ENCODE data around the gene PHF24. TPM values are rescaled to one million over a fixed set of nuclear protein-coding genes. Genes with fewer than 3 reads are reported as not detected.
A peak's percentile ranks its signal among the peaks of the same experiment; 100 is the strongest.
"Not testable (repeated sequence)": the region's sequence is repeated elsewhere in the genome, so short reads cannot be mapped to it uniquely, and the experiment has no call there.

Gene PHF24
- total RNA-seq, 2 experiments from 2014 or later, result not detected

DNA sequence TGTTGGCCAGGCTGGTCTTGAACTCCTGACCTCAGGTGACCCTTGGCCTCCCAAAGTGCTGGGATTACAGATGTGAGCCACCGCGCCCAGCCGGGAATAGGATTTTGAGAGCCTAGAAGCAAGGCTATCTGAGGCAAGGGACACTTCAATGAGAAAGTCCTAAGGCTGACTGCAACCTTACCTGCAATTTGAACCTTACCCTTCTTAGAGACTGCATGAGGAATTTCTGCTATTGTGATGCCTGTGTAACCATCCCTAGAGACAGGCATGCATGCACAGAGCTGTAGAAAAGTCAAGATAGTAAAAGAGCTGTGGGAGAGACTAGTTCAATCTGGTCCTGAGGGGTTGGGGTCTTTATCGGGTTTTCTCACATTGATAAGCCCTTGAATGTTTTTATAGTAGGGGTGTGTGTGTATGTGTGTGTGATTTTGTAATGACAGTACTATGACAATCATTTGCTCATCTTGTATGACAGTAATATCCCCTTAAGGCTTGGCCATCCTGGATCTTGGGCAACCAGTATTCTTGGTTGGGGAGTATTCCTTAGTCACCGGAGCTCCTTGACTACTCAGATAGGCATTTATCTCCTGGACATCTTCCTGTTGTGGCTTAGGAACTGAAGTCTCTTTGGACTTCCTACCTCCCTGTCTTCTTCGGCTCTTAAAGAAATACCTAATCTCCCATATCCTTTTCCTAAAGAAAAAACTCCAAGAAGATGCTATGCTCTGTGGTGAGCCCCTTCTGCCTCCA lies 42.6 kb downstream of the PHF24 start:
- H3K36me3 Mint-ChIP-seq (ENCODE audit: low read depth), result peaks cover 3% of the 10 kb centered on the region
- ATAC-seq, result no peak

DNA sequence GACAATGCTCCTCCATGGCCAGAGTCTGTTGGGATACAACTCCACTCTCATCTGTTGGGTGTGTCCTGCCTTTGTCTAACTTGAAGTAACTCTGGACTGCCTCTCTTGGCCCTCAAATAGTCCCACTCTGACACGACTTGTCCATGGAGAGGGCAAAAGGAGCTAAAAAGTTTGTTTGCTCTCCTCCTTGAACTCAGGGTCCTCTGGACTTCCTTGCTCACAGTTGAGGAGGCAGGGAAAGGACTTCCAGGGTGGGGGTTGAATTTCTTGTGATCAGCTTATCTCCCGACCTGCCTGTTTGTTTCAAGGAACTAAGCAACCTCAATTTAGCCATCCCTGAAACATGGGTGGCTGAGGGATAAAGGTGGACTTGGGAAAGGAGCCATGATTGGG lies 43.2 kb downstream of the PHF24 start:
- no peak for ATAC-seq
- H3K27me3 Mint-ChIP-seq (ENCODE audit: low read depth), result no peaks in the 10 kb centered on the region
- peaks cover 10% of the 10 kb centered on the region for H3K4me1 Mint-ChIP-seq (ENCODE audit: low read depth)
- H3K27ac Mint-ChIP-seq, result no peak overlapping the region
- H3K4me3 Mint-ChIP-seq, result no peak overlapping the region
- H3K9me3 Mint-ChIP-seq (ENCODE audit: insufficient read depth), result no peaks in the 10 kb centered on the region
- CTCF ChIA-PET, result interaction anchor here (1.0 to 3.2 kb wide), 4 partner anchors 9 to 102 kb away, joined by 3 to 11 read pairs (median 7); no protein-coding TSS in a partner anchor
- POLR2A ChIA-PET, result interaction anchor here (1.2 kb wide), 1 partner anchor 11 kb away, joined by 3 read pairs; the partner anchor contains the start of gene DNAJB5
- no peak for DNase-seq
- peaks cover 3% of the 10 kb centered on the region for H3K36me3 Mint-ChIP-seq (ENCODE audit: low read depth)

More for the DNA sequence above, 42.6 kb downstream of the PHF24 start:
- CTCF ChIA-PET, result interaction anchor here (1.0 to 3.2 kb wide), 4 partner anchors 9 to 101 kb away, joined by 3 to 11 read pairs (median 7); no protein-coding TSS in a partner anchor
- DNase-seq, result no peak
- H3K4me1 Mint-ChIP-seq (ENCODE audit: low read depth), result peaks cover 10% of the 10 kb centered on the region
- H3K4me3 Mint-ChIP-seq, result no peak overlapping the region
- no peaks in the 10 kb centered on the region for H3K27me3 Mint-ChIP-seq (ENCODE audit: low read depth)
- no peaks in the 10 kb centered on the region for H3K9me3 Mint-ChIP-seq (ENCODE audit: insufficient read depth)
- POLR2A ChIA-PET, result interaction anchor here (1.2 kb wide), 1 partner anchor 11 kb away, joined by 3 read pairs; the partner anchor contains the start of gene DNAJB5
- H3K27ac Mint-ChIP-seq, result no peak overlapping the region

DNA sequence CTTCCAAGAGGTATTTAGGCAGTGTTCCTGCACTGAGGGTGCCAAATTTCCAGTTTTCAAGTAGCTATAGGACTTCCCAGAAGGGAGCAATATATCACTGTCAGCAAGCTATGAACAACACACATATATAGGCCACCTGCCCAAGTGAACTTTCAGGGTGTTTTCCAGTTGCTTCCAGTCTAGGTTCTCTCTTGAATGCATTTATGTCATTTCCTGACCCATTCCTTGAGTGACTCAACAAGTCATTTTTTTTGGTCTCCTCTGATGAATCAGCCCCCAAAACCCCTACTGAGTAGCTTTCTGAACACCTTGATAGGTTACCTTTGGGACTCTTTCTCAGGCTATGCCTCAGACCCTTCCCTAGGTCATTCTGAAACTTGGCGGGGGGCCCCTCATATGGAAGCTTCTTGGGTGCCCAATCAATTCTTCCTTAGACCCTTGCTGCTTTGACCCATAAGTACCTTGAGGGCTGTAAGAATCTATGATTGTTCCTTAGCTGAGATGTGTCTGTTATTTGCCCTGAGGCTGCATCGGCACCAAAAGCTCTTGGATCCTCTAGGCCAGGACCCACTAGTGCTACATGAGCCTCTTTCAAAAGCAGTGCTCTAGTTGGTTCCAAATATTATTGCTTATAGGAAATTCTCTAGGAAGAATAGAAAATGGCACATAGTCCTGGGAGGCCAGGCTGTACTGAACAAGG lies 43.9 kb downstream of the PHF24 start:
- peaks cover 10% of the 10 kb centered on the region for H3K4me1 Mint-ChIP-seq (ENCODE audit: low read depth)
- H3K4me3 Mint-ChIP-seq, result no peak overlapping the region
- no peaks in the 10 kb centered on the region for H3K27me3 Mint-ChIP-seq (ENCODE audit: low read depth)
- H3K9me3 Mint-ChIP-seq (ENCODE audit: insufficient read depth), result no peaks in the 10 kb centered on the region
- DNase-seq, result no peak
- peaks cover under 1% of the 10 kb centered on the region for H3K36me3 Mint-ChIP-seq (ENCODE audit: low read depth)
- ATAC-seq, result no peak
- ChIA-PET POLR2A (no interaction called here), CTCF (interaction anchor here (1.0 to 3.2 kb wide), 4 partner anchors 13 to 102 kb away, joined by 3 to 11 read pairs (median 7); no protein-coding TSS in a partner anchor)
- no peak overlapping the region for H3K27ac Mint-ChIP-seq

DNA sequence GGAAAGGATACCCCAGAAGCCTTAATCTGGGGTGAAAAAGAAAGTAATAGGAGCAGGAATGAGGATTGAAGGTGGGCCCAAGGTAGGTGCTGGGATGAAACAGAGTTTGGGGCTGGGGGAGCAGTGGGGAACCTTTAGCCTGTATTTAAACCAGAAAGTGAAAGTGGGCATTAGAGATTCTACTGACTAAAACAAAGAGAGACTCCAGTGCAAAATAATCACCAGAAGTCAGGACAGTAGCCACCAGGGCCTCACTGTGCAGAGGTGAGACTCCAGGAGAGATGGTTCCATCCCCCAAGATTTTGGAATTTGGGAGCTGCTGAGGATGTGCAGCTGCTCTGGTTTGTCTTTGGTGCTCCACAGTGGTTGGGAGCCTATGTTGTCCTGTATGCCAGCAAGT lies 44.5 kb downstream of the PHF24 start:
- Mint-ChIP-seq H3K4me1 (ENCODE audit: low read depth) (peaks cover 10% of the 10 kb centered on the region), H3K27me3 (ENCODE audit: low read depth) (no peaks in the 10 kb centered on the region), H3K9me3 (ENCODE audit: insufficient read depth) (no peaks in the 10 kb centered on the region), H3K27ac (no peak overlapping the region), H3K36me3 (ENCODE audit: low read depth) (no peaks in the 10 kb centered on the region), H3K4me3 (no peak overlapping the region)
- no peak for ATAC-seq
- ChIA-PET CTCF (interaction anchor here (1.0 to 3.2 kb wide), 2 partner anchors 17 to 103 kb away, joined by 3 to 10 read pairs; no protein-coding TSS in a partner anchor), POLR2A (no interaction called here)
- no peak for DNase-seq

DNA sequence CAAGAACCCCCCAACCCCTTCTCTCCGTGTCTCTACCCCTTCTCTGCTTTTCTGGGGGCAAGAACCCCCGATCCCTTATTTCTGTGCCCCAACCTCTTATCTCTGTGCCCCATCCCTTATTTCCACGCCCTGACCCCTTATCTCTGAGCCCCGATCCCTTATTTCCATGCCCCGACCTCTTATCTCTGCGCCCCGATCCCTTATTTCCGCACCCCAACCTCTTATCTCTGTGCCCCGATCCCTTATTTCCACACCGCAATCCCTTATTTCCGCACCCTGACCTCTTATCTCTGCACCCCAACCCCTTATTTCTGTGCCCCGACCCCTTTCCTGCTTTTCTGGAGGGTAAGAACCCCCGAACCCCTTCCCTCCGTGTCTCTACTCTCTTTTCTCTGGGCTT lies 46.2 kb downstream of the PHF24 start:
- H3K27me3 Mint-ChIP-seq (ENCODE audit: low read depth); POLR2A ChIA-PET; CTCF ChIA-PET: not testable (repeated sequence)

DNA sequence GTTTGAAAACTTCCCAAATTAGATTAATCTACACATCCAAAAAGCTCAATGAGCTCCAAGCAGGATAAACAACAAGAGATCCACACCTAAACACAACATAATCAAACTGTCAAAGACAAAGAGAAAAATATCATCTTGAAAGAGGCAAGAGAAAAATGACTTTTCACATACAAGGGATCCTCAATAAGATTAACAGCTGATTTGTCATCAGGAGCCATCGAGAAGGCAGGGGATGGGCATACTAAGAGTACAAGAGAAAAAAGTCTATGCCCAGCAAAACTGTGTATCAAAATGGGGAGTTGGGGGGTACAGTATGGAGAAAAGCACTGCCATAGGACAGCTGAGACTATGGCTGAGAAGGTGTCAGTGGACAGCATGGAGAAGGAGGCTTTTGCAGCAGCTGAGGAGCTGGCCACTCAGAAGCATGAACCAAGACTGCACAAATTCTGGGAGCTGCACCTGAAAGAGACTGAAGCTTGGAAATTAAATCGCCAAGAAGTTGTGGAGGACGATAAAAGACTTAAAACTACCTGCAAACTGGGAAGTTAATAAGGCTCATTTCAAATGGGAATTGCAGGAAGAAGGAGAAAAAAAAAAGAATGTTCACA lies 52.4 kb downstream of the PHF24 start:
- no peak overlapping the region for H3K27ac Mint-ChIP-seq
- POLR2A ChIA-PET, result no interaction called here
- DNase-seq (no peak), ATAC-seq (no peak)
- peaks cover 16% of the 10 kb centered on the region for H3K36me3 Mint-ChIP-seq (ENCODE audit: low read depth)
- no peaks in the 10 kb centered on the region for H3K27me3 Mint-ChIP-seq (ENCODE audit: low read depth)
- CTCF ChIA-PET, result interaction anchor here (1.2 to 1.7 kb wide), 2 partner anchors 16 to 41 kb away, joined by 3 to 4 read pairs; no protein-coding TSS in a partner anchor
- peaks cover 15% of the 10 kb centered on the region for H3K9me3 Mint-ChIP-seq (ENCODE audit: insufficient read depth)
- H3K4me1 Mint-ChIP-seq (ENCODE audit: low read depth), result peaks cover 2% of the 10 kb centered on the region
- no peak overlapping the region for H3K4me3 Mint-ChIP-seq

More for the DNA sequence above, 46.2 kb downstream of the PHF24 start:
- not testable (repeated sequence) for H3K4me3 Mint-ChIP-seq; H3K4me1 Mint-ChIP-seq (ENCODE audit: low read depth); DNase-seq; H3K36me3 Mint-ChIP-seq (ENCODE audit: low read depth); H3K27ac Mint-ChIP-seq; ATAC-seq; H3K9me3 Mint-ChIP-seq (ENCODE audit: insufficient read depth)

DNA sequence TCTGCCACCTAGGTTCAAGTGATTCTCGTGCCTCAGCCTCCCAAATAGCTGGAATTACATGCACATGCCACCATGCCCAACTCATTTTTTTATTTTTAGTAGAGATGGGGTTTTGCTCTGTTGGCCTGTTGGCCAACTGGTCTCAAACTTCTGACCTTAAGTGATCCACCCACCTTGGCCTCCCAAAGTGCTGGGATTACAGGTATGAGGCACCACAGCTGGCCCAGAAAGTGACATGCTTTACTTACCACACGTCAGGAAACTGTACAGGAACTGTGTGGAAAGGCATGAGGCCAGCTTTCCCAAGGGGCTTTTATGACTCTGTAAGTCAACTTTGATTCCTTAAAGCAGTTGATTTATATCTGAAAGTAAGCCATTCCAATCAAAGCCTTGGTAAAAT lies 56.4 kb downstream of the PHF24 start:
- POLR2A ChIA-PET, result no interaction called here
- CTCF ChIA-PET, result interaction anchor here (1.3 to 1.4 kb wide), 3 partner anchors 13 to 37 kb away, joined by 3 to 4 read pairs (median 3); no protein-coding TSS in a partner anchor

DNA sequence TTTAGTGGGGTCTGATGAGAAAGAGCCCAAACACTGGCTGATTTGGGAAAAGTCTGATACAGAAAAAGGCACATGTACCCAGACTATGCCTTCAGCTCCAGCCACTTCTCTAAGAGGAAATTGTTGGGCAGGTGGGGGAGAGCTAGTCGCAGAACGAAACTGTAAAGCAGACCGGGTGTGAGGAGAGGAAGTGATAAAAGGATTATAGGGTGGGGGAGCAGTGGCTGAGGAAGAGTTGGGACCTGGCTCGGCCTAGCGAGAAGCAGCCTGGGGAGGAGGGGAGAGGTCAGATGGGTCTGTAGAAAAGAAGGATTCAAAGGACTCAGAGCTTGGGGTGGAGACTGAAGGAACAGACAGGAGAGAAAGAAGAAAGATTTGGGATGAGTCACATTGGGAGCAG lies 65.4 kb downstream of the PHF24 start:
- peak overlapping the region; percentile 73 for H3K27ac Mint-ChIP-seq
- peaks cover 20% of the 10 kb centered on the region for H3K4me1 Mint-ChIP-seq (ENCODE audit: low read depth)
- H3K36me3 Mint-ChIP-seq (ENCODE audit: low read depth); H3K9me3 Mint-ChIP-seq (ENCODE audit: insufficient read depth); DNase-seq; CTCF ChIA-PET; H3K27me3 Mint-ChIP-seq (ENCODE audit: low read depth); ATAC-seq: not testable (repeated sequence)
- peak overlapping the region; percentile 17 for H3K4me3 Mint-ChIP-seq
- POLR2A ChIA-PET, result interaction anchor here (0.6 kb wide), 1 partner anchor 1197 kb away, joined by 3 read pairs; no protein-coding TSS in a partner anchor

More for the DNA sequence above, 56.4 kb downstream of the PHF24 start:
- Mint-ChIP-seq H3K4me1 (ENCODE audit: low read depth) (peaks cover 2% of the 10 kb centered on the region), H3K27me3 (ENCODE audit: low read depth) (no peaks in the 10 kb centered on the region), H3K4me3 (no peak overlapping the region), H3K27ac (no peak overlapping the region), H3K36me3 (ENCODE audit: low read depth) (peaks cover 15% of the 10 kb centered on the region), H3K9me3 (ENCODE audit: insufficient read depth) (peaks cover 15% of the 10 kb centered on the region)
- DNase-seq (no peak), ATAC-seq (no peak)

DNA sequence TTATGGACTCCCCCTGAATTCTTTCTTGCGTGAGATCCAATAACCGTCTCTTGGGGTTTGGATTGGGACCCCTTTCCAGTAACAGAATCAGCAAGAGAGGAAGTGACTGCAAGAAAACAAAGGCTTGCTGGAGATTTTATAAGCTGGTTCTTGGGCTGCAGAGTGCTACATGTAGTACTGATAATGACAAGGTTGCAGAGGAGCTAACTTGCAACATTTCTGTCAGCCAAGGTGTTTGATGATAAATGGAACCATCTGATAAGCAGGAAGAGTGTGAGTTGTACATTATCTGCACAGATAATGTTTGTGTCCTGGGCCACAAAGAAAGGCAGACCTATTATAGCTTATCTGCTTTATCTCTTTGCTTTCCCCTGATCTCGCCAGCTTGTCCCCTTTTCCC lies 68.6 kb downstream of the PHF24 start:
- Mint-ChIP-seq H3K4me1 (ENCODE audit: low read depth) (peaks cover 20% of the 10 kb centered on the region), H3K27me3 (ENCODE audit: low read depth) (no peaks in the 10 kb centered on the region), H3K36me3 (ENCODE audit: low read depth) (peaks cover 4% of the 10 kb centered on the region), H3K9me3 (ENCODE audit: insufficient read depth) (no peaks in the 10 kb centered on the region), H3K27ac (no peak overlapping the region), H3K4me3 (no peak overlapping the region)
- ATAC-seq (no peak), DNase-seq (no peak)
- CTCF ChIA-PET, result interaction anchor here (0.8 to 2.8 kb wide), 7 partner anchors 9 to 127 kb away, joined by 3 to 19 read pairs (median 9); partner anchors contain the start of gene PIGO
- POLR2A ChIA-PET, result no interaction called here

DNA sequence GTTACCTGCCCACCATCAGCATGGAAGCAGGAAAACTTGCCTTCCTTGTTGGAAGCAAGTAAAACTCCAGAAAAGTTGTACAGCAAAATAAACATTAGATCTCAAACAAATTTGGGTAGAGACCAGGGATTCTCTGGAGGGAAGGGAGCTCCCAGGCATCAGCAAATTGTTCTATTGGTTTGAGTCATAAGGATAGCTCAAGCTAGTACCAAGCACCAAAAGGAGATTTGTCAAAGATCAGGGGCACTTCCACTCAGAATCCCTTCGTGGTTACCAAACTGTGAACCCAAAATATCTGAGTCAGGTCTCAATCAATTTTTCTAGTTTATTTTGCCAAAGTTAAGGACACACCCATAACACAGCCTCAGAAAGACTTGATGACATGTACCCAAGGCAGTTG lies 69.3 kb downstream of the PHF24 start:
- DNase-seq (no peak), ATAC-seq (no peak)
- ChIA-PET POLR2A (no interaction called here), CTCF (interaction anchor here (0.8 to 2.8 kb wide), 9 partner anchors 9 to 722 kb away, joined by 3 to 19 read pairs (median 4); partner anchors contain the start of genes PIGO and RGP1)
- no peaks in the 10 kb centered on the region for H3K9me3 Mint-ChIP-seq (ENCODE audit: insufficient read depth)
- peaks cover 20% of the 10 kb centered on the region for H3K4me1 Mint-ChIP-seq (ENCODE audit: low read depth)
- no peaks in the 10 kb centered on the region for H3K27me3 Mint-ChIP-seq (ENCODE audit: low read depth)
- H3K36me3 Mint-ChIP-seq (ENCODE audit: low read depth), result peaks cover 4% of the 10 kb centered on the region
- H3K4me3 Mint-ChIP-seq, result no peak overlapping the region
- no peak overlapping the region for H3K27ac Mint-ChIP-seq

DNA sequence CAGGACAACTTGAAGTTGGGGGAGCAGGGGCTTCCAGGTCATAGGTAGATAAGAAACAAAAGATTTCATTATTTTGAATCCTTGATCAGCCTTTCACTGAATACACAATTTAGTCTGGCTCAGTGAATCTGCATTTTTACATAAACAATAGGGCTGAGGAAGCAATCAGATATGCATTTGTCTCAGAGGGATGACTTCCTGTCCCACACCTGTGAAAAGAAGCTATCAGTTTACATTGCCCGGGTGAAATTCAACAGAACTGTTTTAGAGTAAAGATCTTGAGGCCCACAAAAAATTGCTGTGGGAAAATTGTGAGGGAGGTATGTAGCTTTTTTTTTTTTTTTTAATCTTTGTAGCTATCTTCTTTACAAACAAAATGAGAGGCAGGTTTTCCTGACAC lies 69.8 kb downstream of the PHF24 start:
- Mint-ChIP-seq H3K36me3 (ENCODE audit: low read depth) (peaks cover 4% of the 10 kb centered on the region), H3K4me1 (ENCODE audit: low read depth) (peaks cover 17% of the 10 kb centered on the region), H3K9me3 (ENCODE audit: insufficient read depth) (no peaks in the 10 kb centered on the region), H3K27ac (no peak overlapping the region), H3K4me3 (no peak overlapping the region), H3K27me3 (ENCODE audit: low read depth) (no peaks in the 10 kb centered on the region)
- ChIA-PET POLR2A (interaction anchor here (1.2 kb wide), 1 partner anchor 17 kb away, joined by 3 read pairs; no protein-coding TSS in a partner anchor), CTCF (interaction anchor here (0.8 to 2.8 kb wide), 9 partner anchors 8 to 722 kb away, joined by 3 to 19 read pairs (median 4); partner anchors contain the start of gene RGP1)
- DNase-seq, result no peak
- ATAC-seq, result no peak

Data from activated CD8-positive, alpha-beta T cell treated with anti-CD3 and anti-CD28 coated beads, Interleukin-2, amount 10 ng/mL, durations not matched to agents 7 days and 5 days (primary cell).